Kidney (tissue), 14 donors: Measurements from ENCODE around the gene ATP6V1A. TPM values are rescaled to one million over a fixed set of nuclear protein-coding genes. Genes with fewer than 3 reads are reported as not detected.

Source experiments
- DNase-seq, 5 donors: peaks; one replicate each; pipeline ENCODE4 v3.0.0-alpha.2; 2013 to 2020
- FAIRE-seq: peaks from 2 replicates; lab custom pipeline; 2012; peaks lifted over from hg19 to GRCh38; lab: Jason Lieb, UNC
- H3K27ac ChIP-seq, 2 donors: one replicate each; pipeline ENCODE4 v1.7.0; 2013; ENCODE audit warnings: low read depth in 2 of 2, low read length in 2 of 2, inconsistent platforms in 1 of 2
- H3K27me3 ChIP-seq: one replicate; pipeline ENCODE4 v1.7.1; 2013; ENCODE audit warnings: low read length, inconsistent platforms; ENCODE audit not compliant: control insufficient read depth, insufficient read depth
- H3K36me3 ChIP-seq, 3 donors: one replicate each; pipeline versions ENCODE4 v1.7.0 to v1.7.1; 2013; ENCODE audit warnings: low read length in 3 of 3, control low read depth in 1 of 3, inconsistent platforms in 1 of 3; ENCODE audit not compliant: insufficient read depth in 3 of 3, control insufficient read depth in 2 of 3
- H3K4me1 ChIP-seq, 3 donors: one replicate each; pipeline versions ENCODE4 v1.7.0 to v1.7.1; 2013; ENCODE audit warnings: low read length in 3 of 3, inconsistent platforms in 1 of 3, low read depth in 1 of 3; ENCODE audit not compliant: control insufficient read depth in 2 of 3, insufficient read depth in 2 of 3
- H3K4me3 ChIP-seq, 3 donors: one replicate each; pipeline versions ENCODE4 v1.7.0 to v1.8.1; 2013; ENCODE audit warnings: low read length in 3 of 3, control low read depth in 1 of 3, inconsistent platforms in 1 of 3
- H3K9ac ChIP-seq, 3 donors: one replicate each; pipeline versions ENCODE4 v1.7.0 to v1.7.1; 2013; ENCODE audit warnings: low read length in 3 of 3, control low read depth in 1 of 3, inconsistent platforms in 1 of 3
- H3K9me3 ChIP-seq, 3 donors: one replicate each; pipeline versions ENCODE4 v1.7.0 to v1.7.1; 2013; ENCODE audit warnings: low read length in 3 of 3, control low read depth in 1 of 3, inconsistent platforms in 1 of 3; ENCODE audit not compliant: control insufficient read depth in 2 of 3, insufficient read depth in 1 of 3
- intact Hi-C: fragments of 100-400 bp; cut with DNase I; formaldehyde crosslinking; loops from one replicate; pipeline ENCODE4 v1.11.1; 2022
- polyA plus RNA-seq: library from polyadenylated mRNA; stranded (reverse); fragments of 350-450 nt; fragmentation: Illumina TruSeq; extraction: RNeasy Lipid Tissue Mini Kit (QIAGEN cat#74804); gene quantifications from one replicate; pipeline ENCODE4 v1.2.3, GENCODE V29; 2014; ENCODE audit warnings: low read depth, low replicate concordance; ENCODE audit not compliant: insufficient read depth
- total RNA-seq: library from RNA; stranded (reverse); fragmentation: NEBNext Ultra II Directional; extraction: Animal tissue kit (Norgen Biotek cat#: 25700); gene quantifications from one replicate; pipeline ENCODE4 v1.2.1, GENCODE V29; 2021
- TF ChIP-seq, protein P1 (sequence below): IDR thresholded peaks from 3 replicates; pipeline ENCODE4 v1.5.1; 2012; ENCODE audit warnings: mild to moderate bottlenecking, moderate library complexity, borderline replicate concordance; ENCODE audit not compliant: insufficient read depth; ENCODE audit errors: extremely low read depth
- donor health status: control.
- donor health status: control.
- donor health status: control.
- donor health status: control.
- donor health status: control.
- donor health status: DM: yes; HTN: yes; CAD: no.
- donor health status: Normal renal cell carcinoma (clear cell type).

The ATP6V1A gene
- total and polyA plus RNA-seq, 2 donors from 2014 or later = 87.1 to 172 TPM

- Histone ChIP-seq H3K27me3 (no peaks in the 10 kb centered on the region), H3K27ac (no peak overlapping the region), H3K4me3 (no peak overlapping the region), H3K36me3 (peaks cover 4 to 48% (median 17%) of the 10 kb centered on the region in 3 donors), H3K9me3 (no peaks in the 10 kb centered on the region), H3K4me1 (no peaks in the 10 kb centered on the region), H3K9ac (no peak overlapping the region)
- intact Hi-C loops = no loop called here
- DNase-seq (no peak), FAIRE-seq (no peak)
- TF ChIP-seq, protein P1, sequence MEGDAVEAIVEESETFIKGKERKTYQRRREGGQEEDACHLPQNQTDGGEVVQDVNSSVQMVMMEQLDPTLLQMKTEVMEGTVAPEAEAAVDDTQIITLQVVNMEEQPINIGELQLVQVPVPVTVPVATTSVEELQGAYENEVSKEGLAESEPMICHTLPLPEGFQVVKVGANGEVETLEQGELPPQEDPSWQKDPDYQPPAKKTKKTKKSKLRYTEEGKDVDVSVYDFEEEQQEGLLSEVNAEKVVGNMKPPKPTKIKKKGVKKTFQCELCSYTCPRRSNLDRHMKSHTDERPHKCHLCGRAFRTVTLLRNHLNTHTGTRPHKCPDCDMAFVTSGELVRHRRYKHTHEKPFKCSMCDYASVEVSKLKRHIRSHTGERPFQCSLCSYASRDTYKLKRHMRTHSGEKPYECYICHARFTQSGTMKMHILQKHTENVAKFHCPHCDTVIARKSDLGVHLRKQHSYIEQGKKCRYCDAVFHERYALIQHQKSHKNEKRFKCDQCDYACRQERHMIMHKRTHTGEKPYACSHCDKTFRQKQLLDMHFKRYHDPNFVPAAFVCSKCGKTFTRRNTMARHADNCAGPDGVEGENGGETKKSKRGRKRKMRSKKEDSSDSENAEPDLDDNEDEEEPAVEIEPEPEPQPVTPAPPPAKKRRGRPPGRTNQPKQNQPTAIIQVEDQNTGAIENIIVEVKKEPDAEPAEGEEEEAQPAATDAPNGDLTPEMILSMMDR = no peak
These were observed 47.7 kb downstream of the ATP6V1A start for GRCh38 chr3:113794526-113794925.

DNA sequence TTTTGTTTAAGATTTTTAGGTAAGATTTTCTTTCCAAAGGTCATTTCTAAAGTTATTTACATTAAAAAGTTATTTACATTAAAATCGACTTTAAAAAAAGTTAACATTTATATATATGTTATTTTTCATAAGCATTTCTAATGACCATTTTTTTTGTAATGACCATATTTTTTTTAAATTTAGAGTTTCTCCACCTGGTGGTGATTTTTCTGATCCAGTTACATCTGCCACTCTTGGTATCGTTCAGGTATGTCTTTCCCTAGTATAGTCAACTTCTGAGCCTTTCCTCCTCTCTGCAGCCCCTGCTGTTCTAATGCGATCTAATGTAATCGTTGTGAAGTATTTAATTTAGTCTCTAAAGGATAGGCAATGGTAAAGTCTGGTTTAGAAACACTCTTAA is 48.9 kb downstream of the ATP6V1A start:
- Histone ChIP-seq H3K27me3 (no peaks in the 10 kb centered on the region), H3K4me3 (no peak overlapping the region), H3K36me3 (peaks cover 4 to 52% (median 17%) of the 10 kb centered on the region in 3 donors), H3K9ac (no peak overlapping the region), H3K27ac (no peak overlapping the region), H3K4me1 (no peaks in the 10 kb centered on the region), H3K9me3 (no peaks in the 10 kb centered on the region)
- FAIRE-seq = peak; percentile 51
- no peak for DNase-seq
- TF ChIP-seq, protein P1 = no peak
- intact Hi-C loops = no loop called here

GRCh38 chr3:113802795-113803455 is 56.1 kb downstream of the ATP6V1A start:
- intact Hi-C loops = no loop called here
- H3K9me3 ChIP-seq = no peaks in the 10 kb centered on the region
- DNase-seq = no peak
- H3K9ac ChIP-seq = no peak overlapping the region
- peaks cover 0 to 4% (median 0%) of the 10 kb centered on the region in 3 donors for H3K4me1 ChIP-seq
- FAIRE-seq = no peak
- no peak overlapping the region for H3K27ac ChIP-seq
- H3K27me3 ChIP-seq = no peaks in the 10 kb centered on the region
- TF ChIP-seq, protein P1 = no peak
- peaks cover 7 to 36% (median 9%) of the 10 kb centered on the region in 3 donors for H3K36me3 ChIP-seq
- no peak overlapping the region for H3K4me3 ChIP-seq
